Liver (tissue), 3 donors: ENCODE results near the gene AP3B1.

ENCODE experiments used
- FOXA1 ChIP-seq: IDR thresholded peaks from 2 replicates; pipeline ENCODE4 v1.6.1; 2016; ENCODE audit warnings: antibody characterized with exemption
- GABPA ChIP-seq, 2 donors: IDR thresholded peaks in 1 of 2; conservative IDR thresholded peaks in 1 of 2; 2 replicates each; pipeline ENCODE4 v1.6.1; 2016; ENCODE audit warnings: antibody characterized with exemption in 2 of 2, mild to moderate bottlenecking in 1 of 2, moderate library complexity in 1 of 2
- JUND ChIP-seq, 2 donors: IDR thresholded peaks; 2 replicates each; pipeline ENCODE4 v1.6.1; 2016; ENCODE audit warnings: antibody characterized with exemption in 2 of 2
- RAD21 ChIP-seq, 2 donors: IDR thresholded peaks; 2 replicates each; pipeline ENCODE4 v1.6.1; 2016; ENCODE audit warnings: antibody characterized with exemption in 2 of 2, mild to moderate bottlenecking in 2 of 2
- RXRA ChIP-seq, 2 donors: IDR thresholded peaks; 2 replicates each; pipeline ENCODE4 v1.6.1; 2017 to 2018; ENCODE audit warnings: antibody characterized with exemption in 2 of 2, mild to moderate bottlenecking in 1 of 2
- SP1 ChIP-seq: IDR thresholded peaks from 2 replicates; pipeline ENCODE4 v1.6.1; 2018; ENCODE audit warnings: antibody characterized with exemption, mild to moderate bottlenecking
- TF ChIP-seq, protein P1 (sequence below): IDR thresholded peaks from 2 replicates; pipeline ENCODE4 v1.6.1; 2016; ENCODE audit warnings: antibody characterized with exemption
- TF ChIP-seq, protein P2 (sequence below): fragments of 150-350 bp; IDR thresholded peaks from 2 replicates; pipeline ENCODE4 v1.5.1; 2017; ENCODE audit warnings: improper control_type of control experiment, low read depth, low read length; ENCODE audit not compliant: missing input control
- TF ChIP-seq, protein P3 (sequence below): IDR thresholded peaks from 2 replicates; pipeline ENCODE4 v1.6.1; 2016; ENCODE audit warnings: antibody characterized with exemption
- TF ChIP-seq, protein P4 (sequence below): IDR thresholded peaks from 2 replicates; pipeline ENCODE4 v1.6.1; 2016; ENCODE audit warnings: antibody characterized with exemption, mild to moderate bottlenecking
- TF ChIP-seq, protein P5 (sequence below): IDR thresholded peaks from 2 replicates; pipeline ENCODE4 v1.6.1; 2016; ENCODE audit warnings: antibody characterized with exemption
- donor health status: healthy.
- donor health status: healthy.

DNA sequence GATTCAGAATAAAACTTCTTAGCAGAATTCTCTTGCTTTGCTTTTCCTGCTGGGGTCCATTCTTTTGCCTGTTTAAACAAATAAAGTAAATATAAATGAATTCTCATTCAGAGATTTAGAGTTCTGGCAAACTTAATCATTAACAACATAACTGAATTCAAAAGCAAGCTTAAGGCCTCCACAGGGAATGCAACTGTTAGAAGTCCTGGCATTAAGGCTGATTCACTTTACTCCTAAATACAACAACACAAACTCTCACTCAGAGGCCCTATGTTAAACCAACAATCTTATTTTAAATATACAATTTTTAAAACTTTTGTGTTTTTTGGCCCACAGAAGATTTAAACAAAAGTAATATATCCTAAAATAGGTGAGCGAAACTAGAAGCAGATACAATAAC is 178.3 kb downstream of the AP3B1 start:
- TF ChIP-seq JUND (IDR thresholded peaks at IDR 0.05) (no peak), FOXA1 (no peak), RXRA (IDR thresholded peaks at IDR 0.05) (no peak), RAD21 (IDR thresholded peaks at IDR 0.05) (no peak), GABPA (IDR thresholded peaks at IDR 0.05 in 1 of 2, conservative IDR thresholded peaks at IDR 0.05 in 1 of 2) (no peak), SP1 (no peak)
- TF ChIP-seq, protein P1, sequence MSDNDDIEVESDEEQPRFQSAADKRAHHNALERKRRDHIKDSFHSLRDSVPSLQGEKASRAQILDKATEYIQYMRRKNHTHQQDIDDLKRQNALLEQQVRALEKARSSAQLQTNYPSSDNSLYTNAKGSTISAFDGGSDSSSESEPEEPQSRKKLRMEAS = no peak
- TF ChIP-seq, protein P2, sequence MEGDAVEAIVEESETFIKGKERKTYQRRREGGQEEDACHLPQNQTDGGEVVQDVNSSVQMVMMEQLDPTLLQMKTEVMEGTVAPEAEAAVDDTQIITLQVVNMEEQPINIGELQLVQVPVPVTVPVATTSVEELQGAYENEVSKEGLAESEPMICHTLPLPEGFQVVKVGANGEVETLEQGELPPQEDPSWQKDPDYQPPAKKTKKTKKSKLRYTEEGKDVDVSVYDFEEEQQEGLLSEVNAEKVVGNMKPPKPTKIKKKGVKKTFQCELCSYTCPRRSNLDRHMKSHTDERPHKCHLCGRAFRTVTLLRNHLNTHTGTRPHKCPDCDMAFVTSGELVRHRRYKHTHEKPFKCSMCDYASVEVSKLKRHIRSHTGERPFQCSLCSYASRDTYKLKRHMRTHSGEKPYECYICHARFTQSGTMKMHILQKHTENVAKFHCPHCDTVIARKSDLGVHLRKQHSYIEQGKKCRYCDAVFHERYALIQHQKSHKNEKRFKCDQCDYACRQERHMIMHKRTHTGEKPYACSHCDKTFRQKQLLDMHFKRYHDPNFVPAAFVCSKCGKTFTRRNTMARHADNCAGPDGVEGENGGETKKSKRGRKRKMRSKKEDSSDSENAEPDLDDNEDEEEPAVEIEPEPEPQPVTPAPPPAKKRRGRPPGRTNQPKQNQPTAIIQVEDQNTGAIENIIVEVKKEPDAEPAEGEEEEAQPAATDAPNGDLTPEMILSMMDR = no peak
- TF ChIP-seq, protein P3, sequence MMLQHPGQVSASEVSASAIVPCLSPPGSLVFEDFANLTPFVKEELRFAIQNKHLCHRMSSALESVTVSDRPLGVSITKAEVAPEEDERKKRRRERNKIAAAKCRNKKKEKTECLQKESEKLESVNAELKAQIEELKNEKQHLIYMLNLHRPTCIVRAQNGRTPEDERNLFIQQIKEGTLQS = no peak
- TF ChIP-seq, protein P4, sequence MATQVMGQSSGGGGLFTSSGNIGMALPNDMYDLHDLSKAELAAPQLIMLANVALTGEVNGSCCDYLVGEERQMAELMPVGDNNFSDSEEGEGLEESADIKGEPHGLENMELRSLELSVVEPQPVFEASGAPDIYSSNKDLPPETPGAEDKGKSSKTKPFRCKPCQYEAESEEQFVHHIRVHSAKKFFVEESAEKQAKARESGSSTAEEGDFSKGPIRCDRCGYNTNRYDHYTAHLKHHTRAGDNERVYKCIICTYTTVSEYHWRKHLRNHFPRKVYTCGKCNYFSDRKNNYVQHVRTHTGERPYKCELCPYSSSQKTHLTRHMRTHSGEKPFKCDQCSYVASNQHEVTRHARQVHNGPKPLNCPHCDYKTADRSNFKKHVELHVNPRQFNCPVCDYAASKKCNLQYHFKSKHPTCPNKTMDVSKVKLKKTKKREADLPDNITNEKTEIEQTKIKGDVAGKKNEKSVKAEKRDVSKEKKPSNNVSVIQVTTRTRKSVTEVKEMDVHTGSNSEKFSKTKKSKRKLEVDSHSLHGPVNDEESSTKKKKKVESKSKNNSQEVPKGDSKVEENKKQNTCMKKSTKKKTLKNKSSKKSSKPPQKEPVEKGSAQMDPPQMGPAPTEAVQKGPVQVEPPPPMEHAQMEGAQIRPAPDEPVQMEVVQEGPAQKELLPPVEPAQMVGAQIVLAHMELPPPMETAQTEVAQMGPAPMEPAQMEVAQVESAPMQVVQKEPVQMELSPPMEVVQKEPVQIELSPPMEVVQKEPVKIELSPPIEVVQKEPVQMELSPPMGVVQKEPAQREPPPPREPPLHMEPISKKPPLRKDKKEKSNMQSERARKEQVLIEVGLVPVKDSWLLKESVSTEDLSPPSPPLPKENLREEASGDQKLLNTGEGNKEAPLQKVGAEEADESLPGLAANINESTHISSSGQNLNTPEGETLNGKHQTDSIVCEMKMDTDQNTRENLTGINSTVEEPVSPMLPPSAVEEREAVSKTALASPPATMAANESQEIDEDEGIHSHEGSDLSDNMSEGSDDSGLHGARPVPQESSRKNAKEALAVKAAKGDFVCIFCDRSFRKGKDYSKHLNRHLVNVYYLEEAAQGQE = no peak
- TF ChIP-seq, protein P5, sequence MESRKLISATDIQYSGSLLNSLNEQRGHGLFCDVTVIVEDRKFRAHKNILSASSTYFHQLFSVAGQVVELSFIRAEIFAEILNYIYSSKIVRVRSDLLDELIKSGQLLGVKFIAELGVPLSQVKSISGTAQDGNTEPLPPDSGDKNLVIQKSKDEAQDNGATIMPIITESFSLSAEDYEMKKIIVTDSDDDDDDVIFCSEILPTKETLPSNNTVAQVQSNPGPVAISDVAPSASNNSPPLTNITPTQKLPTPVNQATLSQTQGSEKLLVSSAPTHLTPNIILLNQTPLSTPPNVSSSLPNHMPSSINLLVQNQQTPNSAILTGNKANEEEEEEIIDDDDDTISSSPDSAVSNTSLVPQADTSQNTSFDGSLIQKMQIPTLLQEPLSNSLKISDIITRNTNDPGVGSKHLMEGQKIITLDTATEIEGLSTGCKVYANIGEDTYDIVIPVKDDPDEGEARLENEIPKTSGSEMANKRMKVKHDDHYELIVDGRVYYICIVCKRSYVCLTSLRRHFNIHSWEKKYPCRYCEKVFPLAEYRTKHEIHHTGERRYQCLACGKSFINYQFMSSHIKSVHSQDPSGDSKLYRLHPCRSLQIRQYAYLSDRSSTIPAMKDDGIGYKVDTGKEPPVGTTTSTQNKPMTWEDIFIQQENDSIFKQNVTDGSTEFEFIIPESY = no peak
